Measurements from ENCODE around the gene GPC6. TPM values are rescaled to one million over a fixed set of nuclear protein-coding genes. Genes with fewer than 3 reads are reported as not detected.
A peak's percentile ranks its signal among the peaks of the same experiment; 100 is the strongest.

GPC6 gene
- polyA plus RNA-seq, 2 of the 4 experiments (the other 2 are of a cell fraction) = 8.0 to 14.4 TPM

GRCh38 chr13:93589788-93590187 lies 363.2 kb downstream of the GPC6 start:
- no peaks in the 10 kb centered on the region for H3K4me1 ChIP-seq
- H3K9me3 ChIP-seq = no peaks in the 10 kb centered on the region
- TF ChIP-seq PHF8 (IDR thresholded peaks at IDR 0.05; ENCODE audit: borderline replicate concordance, low read depth) = no peak
- TF ChIP-seq RARB (CRISPR knock-in tag; IDR thresholded peaks at IDR 0.05) = no peak
- no peak for TF ChIP-seq PBX3 (IDR thresholded peaks at IDR 0.05)
- TF ChIP-seq E2F6 (IDR thresholded peaks at IDR 0.05; ENCODE audit: borderline replicate concordance, low read depth) = no peak
- no peak for TF ChIP-seq JUN (IDR thresholded peaks at IDR 0.05)
- no peak for TF ChIP-seq KDM5A (IDR thresholded peaks at IDR 0.05)
- TF ChIP-seq FOXS1 (CRISPR knock-in tag; IDR thresholded peaks at IDR 0.05) = no peak
- no peak for TF ChIP-seq MAFK (IDR thresholded peaks at IDR 0.05; ENCODE audit: partially characterized antibody)
- no peak for TF ChIP-seq RAD21 (conservative IDR thresholded peaks at IDR 0.05 in 1 of 2, IDR thresholded peaks at IDR 0.05 in 1 of 2)
- no peak for TF ChIP-seq TP53 (CRISPR knock-in tag; IDR thresholded peaks at IDR 0.05)
- TF ChIP-seq RNF2 (IDR thresholded peaks at IDR 0.05; ENCODE audit: borderline replicate concordance, low read depth) = no peak
- no peak for TF ChIP-seq BHLHE40 (IDR thresholded peaks at IDR 0.05; ENCODE audit: low read depth, low read length)
- POLR2A ChIA-PET = no interaction called here
- H3K4me3 ChIP-seq = no peak overlapping the region
- CTCF ChIA-PET = no interaction called here
- FAIRE-seq (no peak), ATAC-seq (no peak), DNase-seq (ENCODE audit: low read depth in 1 of 2, low spot score in 1 of 2) (no peak)
- H3K27ac ChIP-seq = no peak overlapping the region
- no peak overlapping the region for H3K4me2 ChIP-seq

GRCh38 chr13:93603043-93603442 lies 376.4 kb downstream of the GPC6 start:
- ChIA-PET POLR2A (no interaction called here), CTCF (interaction anchor here (1.6 kb wide), 1 partner anchor 18 kb away, joined by 4 read pairs; no protein-coding TSS in a partner anchor)
- FAIRE-seq (no peak), DNase-seq (ENCODE audit: low read depth in 1 of 2, low spot score in 1 of 2) (peak in 1 of 2 experiments; percentile 49), ATAC-seq (peak in 1 of 2 experiments; percentile 71; a peak in 4 of 6 replicates)
- H3K4me3 ChIP-seq = no peak overlapping the region
- peak overlapping the region; percentile 25; the same call in 2 of the 3 replicates for H3K4me2 ChIP-seq
- WGBS (ENCODE audit: missing lambda C conversion rate) = 4% methylated on average over 2 of the region's 2 CpGs
- TF ChIP-seq ZFP36 (IDR thresholded peaks at IDR 0.05; ENCODE audit: borderline replicate concordance, partially characterized antibody) (no peak), CEBPB (IDR thresholded peaks at IDR 0.05) (peak in 1 of 2 experiments; percentile 55; a peak in 2 of 4 replicates), CHD4 (IDR thresholded peaks at IDR 0.05; ENCODE audit: borderline replicate concordance) (no peak), FOXS1 (CRISPR knock-in tag; IDR thresholded peaks at IDR 0.05) (no peak), PBX3 (IDR thresholded peaks at IDR 0.05) (no peak), GATA3 (IDR thresholded peaks at IDR 0.05; ENCODE audit: borderline replicate concordance) (no peak)
- H3K9me3 ChIP-seq = no peaks in the 10 kb centered on the region
- H3K27ac ChIP-seq = peak overlapping the region; percentile 45 to 46; a peak in 2 of 6 replicates
- H3K4me1 ChIP-seq = peaks cover 14% of the 10 kb centered on the region; the same call in 1 of the 3 replicates

GRCh38 chr13:93614776-93615175 lies 388.2 kb downstream of the GPC6 start:
- no peaks in the 10 kb centered on the region for H3K9me3 ChIP-seq
- TF ChIP-seq HOXA7 (CRISPR knock-in tag; IDR thresholded peaks at IDR 0.05) = no peak
- no peak for TF ChIP-seq FOSL2 (IDR thresholded peaks at IDR 0.05)
- no peak for TF ChIP-seq FOSL2 (CRISPR knock-in tag; IDR thresholded peaks at IDR 0.05)
- H3K4me2 ChIP-seq = no peak overlapping the region
- FAIRE-seq (no peak), ATAC-seq (no peak), DNase-seq (ENCODE audit: low read depth in 1 of 2, low spot score in 1 of 2) (no peak)
- no peak overlapping the region for H3K27ac ChIP-seq
- no peak overlapping the region for H3K4me3 ChIP-seq
- ChIA-PET POLR2A (no interaction called here), CTCF (no interaction called here)
- 27% methylated on average over 1 of the region's 1 CpG for WGBS (ENCODE audit: missing lambda C conversion rate)
- H3K4me1 ChIP-seq = no peaks in the 10 kb centered on the region

Measured in A549 (cell line).